NOMO-1 treated with dmso at 0.1 percent for 144 hours (cell line): ENCODE data around the gene CAMTA1.

Experiments
- DNase-seq: peaks from one replicate; lab custom pipeline; 2025; ENCODE audit not compliant: unreplicated experiment; lab: John Stamatoyannopoulos, UW

CAMTA1 gene

DNA sequence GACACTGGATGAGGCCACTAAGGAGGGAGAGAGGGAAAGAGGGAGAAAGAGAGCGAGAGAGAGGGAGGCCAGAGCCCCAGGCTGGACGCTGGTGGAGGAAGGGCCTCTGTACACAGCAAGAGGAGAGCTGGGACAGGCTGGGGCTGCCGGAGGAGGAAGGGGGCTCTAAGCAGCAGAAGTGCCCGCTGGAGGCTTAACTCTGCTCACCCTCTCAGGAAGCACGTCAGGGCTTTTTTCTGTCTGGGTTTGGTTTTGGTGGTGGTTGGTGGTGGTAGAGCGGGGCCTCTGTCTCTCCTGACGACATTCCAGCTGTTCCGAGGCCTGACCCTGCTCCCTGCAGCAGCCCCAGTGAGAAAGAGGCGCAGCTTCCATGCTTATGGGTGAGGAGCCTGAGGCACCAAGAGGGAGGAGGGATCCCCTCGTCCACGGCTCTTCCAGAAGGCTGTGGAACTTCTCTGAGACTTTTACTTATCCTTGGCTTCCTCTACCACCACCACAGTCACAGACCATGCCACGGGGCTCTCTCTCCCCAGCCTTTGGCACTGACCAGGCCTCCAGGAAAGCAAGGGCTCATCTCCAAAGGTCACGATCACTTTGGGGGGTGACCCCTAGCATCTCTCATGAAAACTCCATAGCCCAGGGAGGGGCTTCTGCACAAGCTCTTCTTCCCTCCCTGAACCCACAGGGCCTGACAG lies 849.4 kb downstream of the CAMTA1 start:
- no peak for DNase-seq

DNA sequence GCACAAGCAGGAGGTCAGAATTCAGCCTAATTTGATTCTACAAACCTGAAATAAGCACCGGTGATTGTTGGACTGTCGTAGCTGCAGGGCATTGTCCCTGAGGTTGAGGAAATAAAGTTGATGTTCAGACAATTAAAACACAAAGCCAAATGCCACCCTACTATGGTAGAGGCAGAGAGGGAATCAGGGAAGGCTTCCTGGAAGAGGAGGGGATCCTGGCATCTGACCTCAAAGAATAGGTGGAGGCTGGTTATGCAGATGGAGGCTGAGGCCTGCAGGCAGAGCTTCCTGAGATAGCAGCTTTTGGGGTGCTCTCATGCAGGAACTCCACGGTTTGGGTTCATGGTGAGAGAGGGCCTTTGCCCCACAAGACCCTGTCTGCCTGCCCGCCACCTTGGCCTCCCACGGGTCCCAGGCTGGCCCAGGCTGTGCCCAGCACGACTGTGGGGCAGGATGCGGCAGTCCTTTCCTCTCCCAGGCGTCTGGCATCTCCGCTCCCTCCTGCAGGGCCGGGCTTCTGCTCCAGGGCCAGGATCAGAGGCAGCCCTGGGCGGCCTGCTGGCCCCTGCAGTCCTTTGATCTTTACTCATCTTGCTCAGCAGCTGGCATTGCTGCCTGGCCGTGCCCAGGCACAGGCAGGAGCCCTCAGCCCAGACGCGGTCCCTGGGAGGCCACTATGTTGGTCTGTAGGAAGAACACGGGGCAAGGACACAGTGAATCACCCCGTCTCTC lies 851.7 kb downstream of the CAMTA1 start:
- DNase-seq = no peak

- DNase-seq = no peak
Observed at GRCh38 chr1:7638078-7638477, 852.8 kb downstream of the CAMTA1 start.

DNA sequence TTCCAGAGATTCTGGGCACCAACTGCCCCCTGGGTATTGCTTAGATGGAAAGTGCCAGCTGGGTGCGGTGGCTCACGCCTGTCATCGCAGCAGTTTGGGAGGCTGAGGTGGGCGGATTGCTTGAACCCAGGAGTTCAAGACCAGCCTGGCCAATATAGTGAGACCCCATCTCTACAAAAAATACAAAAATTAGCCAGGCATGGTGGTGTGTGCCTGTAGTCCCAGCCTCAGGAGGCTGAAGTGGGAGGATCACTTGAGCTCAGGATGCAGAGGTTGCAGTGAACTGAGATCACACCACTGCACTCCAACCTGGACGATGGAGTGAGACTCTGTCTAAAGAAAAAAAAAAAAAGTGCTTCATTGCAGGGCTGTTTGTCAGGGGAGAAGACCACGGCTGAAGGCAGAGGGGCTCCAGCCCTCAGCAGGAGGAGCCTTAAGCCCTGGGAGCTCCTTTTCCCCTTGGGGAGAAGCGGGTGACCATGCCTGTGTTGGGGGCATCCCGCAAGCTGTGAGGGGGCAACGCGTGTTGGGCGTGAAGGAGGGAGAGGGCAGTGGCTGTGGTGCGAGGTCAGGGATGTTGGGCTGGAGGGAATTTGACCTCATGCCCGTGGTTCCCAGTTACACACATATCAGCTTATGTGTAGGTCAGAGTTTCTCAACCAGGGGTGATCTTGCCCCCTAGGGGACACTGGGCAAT lies 854.3 kb downstream of the CAMTA1 start:
- no peak for DNase-seq

DNA sequence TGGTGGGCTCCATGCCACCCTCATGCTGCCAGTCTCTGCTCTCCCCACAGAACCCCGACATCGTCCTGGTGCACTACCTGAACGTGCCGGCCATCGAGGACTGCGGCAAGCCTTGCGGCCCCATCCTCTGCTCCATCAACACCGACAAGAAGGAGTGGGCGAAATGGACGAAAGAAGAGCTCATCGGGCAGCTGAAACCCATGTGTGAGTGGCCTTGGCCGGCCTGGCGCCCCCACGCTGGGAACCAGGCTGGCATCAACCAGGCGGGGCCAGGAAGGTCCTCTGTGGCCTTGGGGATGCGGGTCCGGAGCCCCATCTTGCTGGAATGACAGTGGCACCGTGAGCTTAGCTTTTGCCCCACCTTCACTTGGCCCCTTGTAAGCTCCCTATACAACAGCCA lies 855.1 kb downstream of the CAMTA1 start:
- no peak for DNase-seq

GRCh38 chr1:7640920-7641585 lies 855.8 kb downstream of the CAMTA1 start:
- no peak for DNase-seq

DNA sequence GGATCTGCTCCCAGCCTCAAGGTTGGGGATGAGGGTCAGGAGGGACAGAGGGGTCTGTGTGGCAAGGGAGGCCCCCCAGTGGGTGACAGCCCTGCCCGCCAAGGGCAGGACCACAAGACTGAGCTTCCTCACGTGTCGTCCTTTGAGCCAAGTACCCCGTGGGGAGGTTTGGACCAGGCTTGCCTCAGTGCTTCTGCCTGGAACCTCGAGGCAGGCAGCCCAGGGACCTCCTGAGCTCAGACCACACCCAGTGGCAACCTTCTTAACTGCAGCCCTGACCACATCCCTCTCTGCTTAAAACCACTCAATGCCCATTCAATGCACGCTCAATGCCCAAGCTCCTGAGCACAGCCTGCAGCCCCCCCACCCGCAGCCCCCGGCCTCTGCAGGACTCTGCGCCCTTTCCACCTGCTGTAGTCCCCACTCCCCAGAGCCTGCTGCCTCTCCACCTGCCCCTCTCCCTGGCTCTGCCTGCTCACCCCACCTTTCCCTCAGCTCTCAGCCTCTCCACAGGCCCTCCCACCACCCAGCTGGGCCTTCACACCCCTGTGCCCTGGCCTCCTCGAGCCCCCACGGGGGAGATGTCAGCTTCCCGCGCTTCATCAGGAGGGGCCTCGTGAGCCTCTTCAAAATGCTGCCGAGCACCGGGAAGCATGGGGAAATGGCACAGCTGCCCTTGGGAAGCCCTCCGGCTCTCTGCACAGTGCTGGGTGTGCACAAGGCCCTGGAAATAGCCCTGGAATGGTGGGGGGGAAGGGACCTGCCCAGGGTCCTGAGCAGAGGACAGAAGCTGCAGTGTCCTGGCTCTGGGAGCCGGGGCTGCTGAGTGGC lies 856.5 kb downstream of the CAMTA1 start:
- DNase-seq = no peak

GRCh38 chr1:7642418-7642704 lies 857.1 kb downstream of the CAMTA1 start:
- no peak for DNase-seq

DNA sequence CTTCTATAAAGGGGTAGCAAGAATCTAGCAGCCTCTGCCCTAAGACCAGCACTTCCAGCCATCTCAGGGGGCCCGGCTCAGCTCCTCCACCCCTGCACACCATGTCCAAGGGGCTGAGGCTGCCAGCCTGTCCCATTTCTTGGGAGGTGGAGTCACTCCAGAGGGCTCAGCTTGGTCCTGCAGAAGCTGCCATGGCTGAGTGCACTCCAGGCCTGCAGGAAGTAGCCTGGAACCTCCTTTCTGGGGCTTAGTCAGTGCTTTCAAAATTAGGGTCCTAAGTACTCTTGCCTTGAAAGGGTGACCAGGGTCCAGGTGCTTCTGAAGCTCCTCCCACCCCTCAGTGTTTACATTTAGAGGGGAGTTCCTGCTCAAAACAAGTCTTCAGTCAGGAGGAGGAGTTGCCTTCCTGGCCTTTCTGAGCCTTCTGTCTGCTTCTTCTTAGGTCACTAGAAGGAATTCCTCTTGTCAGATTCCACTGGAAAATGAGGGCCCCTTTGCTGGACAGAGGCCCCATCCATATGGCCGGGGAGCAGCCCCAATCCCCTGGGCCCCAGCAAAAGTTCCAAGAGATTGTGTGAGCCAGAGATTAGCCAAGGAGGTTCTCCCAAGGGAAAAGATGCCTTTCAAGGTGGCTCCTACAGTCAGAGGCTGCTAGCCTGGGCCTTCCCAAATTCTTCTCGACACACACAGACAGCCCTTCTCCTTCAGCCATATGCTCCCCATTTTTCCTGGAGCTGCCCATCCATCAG lies 857.7 kb downstream of the CAMTA1 start:
- DNase-seq = no peak

GRCh38 chr1:7643530-7643929 lies 858.3 kb downstream of the CAMTA1 start:
- no peak for DNase-seq

DNA sequence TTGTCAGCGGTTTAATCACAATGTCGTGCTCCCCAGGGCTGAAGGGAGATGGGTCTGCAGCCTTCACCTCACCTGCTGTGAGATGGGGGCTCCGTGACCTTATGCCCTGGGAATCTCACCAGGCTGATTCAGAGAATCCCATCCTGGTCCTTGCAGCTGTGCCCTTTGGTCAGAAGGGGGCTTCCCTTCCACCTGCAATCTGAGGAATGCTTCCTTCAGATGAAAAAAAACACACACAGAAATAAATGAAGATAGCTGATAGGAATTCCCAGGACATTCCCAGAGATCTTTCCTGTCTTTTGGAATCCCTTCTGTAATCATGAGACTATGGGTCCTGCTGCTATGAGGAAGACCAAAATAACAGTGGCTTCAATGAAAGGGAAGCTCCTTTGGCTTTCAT lies 858.8 kb downstream of the CAMTA1 start:
- no peak for DNase-seq

- no peak for DNase-seq
Observed at GRCh38 chr1:7644961-7645750, 859.9 kb downstream of the CAMTA1 start.

DNA sequence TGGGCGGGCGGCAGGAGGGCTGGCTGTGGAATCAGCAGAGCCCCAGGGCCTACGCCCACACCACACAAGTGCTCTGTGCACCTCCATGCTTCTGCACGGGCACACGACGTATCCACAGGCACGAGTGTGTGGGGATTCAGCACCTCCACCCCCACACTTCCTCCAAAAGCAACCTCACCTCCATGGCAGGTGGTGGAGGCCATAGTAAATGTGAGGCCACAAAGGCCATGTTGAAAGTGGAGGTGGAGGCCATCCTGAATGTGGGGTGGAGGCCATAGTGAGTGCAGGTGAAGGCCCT lies 860.4 kb downstream of the CAMTA1 start:
- no peak for DNase-seq

DNA sequence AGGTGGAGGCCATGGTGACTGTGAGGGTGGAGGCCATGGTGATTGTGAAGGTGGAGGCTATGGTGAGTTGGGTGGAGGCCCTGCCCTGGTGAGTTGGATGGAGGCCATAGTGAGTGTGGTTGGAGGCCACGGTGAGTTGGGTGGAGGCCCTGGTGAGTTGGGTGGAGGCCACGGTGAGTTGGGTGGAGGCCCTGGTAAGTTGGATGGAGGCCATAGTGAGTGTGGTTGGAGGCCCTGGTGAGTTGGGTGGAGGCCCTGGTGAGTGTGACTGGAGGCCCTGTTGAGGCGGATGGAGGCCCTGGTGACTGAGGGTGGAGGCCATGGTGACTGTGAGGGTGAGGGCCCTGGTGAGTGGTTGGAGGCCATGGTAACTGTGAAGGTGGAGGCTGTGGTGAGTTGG lies 860.9 kb downstream of the CAMTA1 start:
- DNase-seq = no peak

DNA sequence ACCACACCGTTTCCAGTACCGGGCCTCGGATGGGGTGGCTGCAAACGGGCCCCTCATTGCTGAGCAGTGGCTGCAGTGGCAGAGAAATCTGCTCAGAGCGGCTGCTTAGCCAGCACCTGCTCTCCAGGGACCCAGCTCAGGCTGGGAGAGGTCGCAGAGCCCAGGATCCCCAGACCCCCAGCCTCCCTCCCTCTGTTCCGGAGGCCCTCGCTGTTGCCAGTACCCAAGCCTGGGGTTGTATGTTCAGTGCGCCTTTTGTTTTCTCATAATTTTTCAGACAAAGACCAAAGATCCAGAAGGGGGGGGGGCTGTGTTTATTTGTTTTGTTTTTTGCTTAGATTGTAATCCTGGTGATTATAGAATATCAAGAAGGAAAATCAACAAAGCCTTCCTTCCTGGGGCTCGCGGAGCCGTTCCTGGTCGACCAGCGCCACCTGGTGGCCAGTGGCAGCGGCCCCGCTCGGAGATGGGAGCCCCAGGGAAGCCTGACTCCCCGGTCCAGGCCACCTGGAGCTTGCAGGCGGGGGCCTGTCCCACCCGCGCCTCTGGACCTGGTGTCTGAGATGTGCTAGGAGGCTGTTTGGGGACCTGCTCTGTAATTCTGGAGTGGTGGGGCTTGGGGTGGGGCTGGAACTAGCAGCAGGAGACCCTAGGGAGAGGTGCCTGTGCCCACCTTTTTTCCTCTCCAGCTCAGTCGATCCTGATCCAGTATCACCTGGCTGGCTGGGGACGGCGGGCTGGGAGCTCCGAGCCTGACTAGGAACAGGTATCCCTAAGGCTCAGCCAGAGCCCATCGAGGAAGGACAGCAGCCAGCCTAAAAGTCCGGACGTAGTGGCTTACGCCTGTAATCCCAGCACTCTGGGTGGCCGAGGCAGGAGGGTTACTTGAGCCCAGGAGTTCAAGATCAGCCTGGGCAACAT lies 862.0 kb downstream of the CAMTA1 start:
- no peak for DNase-seq

GRCh38 chr1:7648761-7649384 lies 863.6 kb downstream of the CAMTA1 start:
- DNase-seq = no peak

DNA sequence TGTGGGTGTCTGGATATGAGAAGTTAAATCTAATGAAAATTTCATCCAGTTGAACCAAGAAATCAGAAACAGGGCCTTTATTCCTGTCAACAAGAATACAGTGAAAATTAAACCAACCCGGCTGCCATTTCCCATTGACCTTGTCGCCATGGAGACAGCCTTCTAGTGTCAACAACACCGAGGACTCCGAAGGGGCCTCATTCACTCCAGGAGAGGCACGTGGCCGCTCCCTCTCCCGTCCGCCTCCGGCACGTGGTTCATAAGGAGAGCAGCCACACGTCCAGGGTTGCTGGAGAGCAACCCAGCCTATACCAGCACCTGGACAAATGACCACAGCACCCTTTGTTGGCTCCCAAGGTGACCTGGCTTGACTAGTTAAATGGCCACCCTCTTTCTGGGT lies 865.5 kb downstream of the CAMTA1 start:
- no peak for DNase-seq

DNA sequence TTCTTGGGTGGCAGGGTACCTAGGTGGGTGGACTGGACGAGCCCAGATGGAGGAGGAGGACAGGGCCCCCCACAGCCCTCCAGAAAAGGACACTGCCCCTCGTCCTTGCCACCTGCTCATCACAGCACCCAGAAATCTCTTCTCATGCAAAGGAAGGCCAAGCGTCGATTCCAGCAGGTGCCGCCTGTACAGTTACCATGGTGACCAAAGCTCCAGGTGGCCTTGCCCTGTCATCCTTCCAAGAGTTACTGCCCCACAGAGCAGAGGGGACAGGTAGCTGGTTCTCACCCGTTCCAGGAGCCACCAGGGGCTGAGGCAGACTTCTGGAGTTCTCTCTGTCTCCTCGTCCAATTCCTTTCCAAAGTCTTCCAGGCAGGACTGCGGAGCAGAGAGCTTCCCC lies 865.9 kb downstream of the CAMTA1 start:
- DNase-seq = no peak
